ENCODE measurements around the gene KCNC1.

KCNC1 gene

GRCh38 chr11:17767301-17767885 is 32.8 kb downstream of the KCNC1 start:
- no peaks in the 10 kb centered on the region for H3K36me3 ChIP-seq (ENCODE audit: control insufficient read depth, insufficient read depth, low read length)
- no peak overlapping the region for H3K4me3 ChIP-seq (ENCODE audit: low read length)
- no peaks in the 10 kb centered on the region for H3K27me3 ChIP-seq (ENCODE audit: control insufficient read depth, insufficient read depth, low read length)
- no peaks in the 10 kb centered on the region for H3K9me3 ChIP-seq (ENCODE audit: control insufficient read depth, low read length)
- no peak overlapping the region for H3K9ac ChIP-seq (ENCODE audit: low read length)
- H3K4me1 ChIP-seq (ENCODE audit: control insufficient read depth, insufficient read depth, low read length) = peaks cover 15% of the 10 kb centered on the region

GRCh38 chr11:17767914-17768313 is 33.3 kb downstream of the KCNC1 start:
- peaks cover 15% of the 10 kb centered on the region for H3K4me1 ChIP-seq (ENCODE audit: control insufficient read depth, insufficient read depth, low read length)

GRCh38 chr11:17768547-17768946 is 34.0 kb downstream of the KCNC1 start:
- Histone ChIP-seq H3K4me3 (ENCODE audit: low read length) (no peak overlapping the region), H3K9ac (ENCODE audit: low read length) (no peak overlapping the region), H3K9me3 (ENCODE audit: control insufficient read depth, low read length) (no peaks in the 10 kb centered on the region), H3K36me3 (ENCODE audit: control insufficient read depth, insufficient read depth, low read length) (no peaks in the 10 kb centered on the region), H3K27me3 (ENCODE audit: control insufficient read depth, insufficient read depth, low read length) (no peaks in the 10 kb centered on the region), H3K4me1 (ENCODE audit: control insufficient read depth, insufficient read depth, low read length) (peaks cover 15% of the 10 kb centered on the region)

More at GRCh38 chr11:17767914-17768313, 33.3 kb downstream of the KCNC1 start:
- Histone ChIP-seq H3K4me3 (ENCODE audit: low read length) (no peak overlapping the region), H3K27me3 (ENCODE audit: control insufficient read depth, insufficient read depth, low read length) (no peaks in the 10 kb centered on the region), H3K9ac (ENCODE audit: low read length) (no peak overlapping the region), H3K9me3 (ENCODE audit: control insufficient read depth, low read length) (no peaks in the 10 kb centered on the region), H3K36me3 (ENCODE audit: control insufficient read depth, insufficient read depth, low read length) (no peaks in the 10 kb centered on the region)

GRCh38 chr11:17769218-17769617 is 34.6 kb downstream of the KCNC1 start:
- no peaks in the 10 kb centered on the region for H3K27me3 ChIP-seq (ENCODE audit: control insufficient read depth, insufficient read depth, low read length)
- H3K36me3 ChIP-seq (ENCODE audit: control insufficient read depth, insufficient read depth, low read length) = no peaks in the 10 kb centered on the region
- H3K9me3 ChIP-seq (ENCODE audit: control insufficient read depth, low read length) = no peaks in the 10 kb centered on the region
- H3K4me1 ChIP-seq (ENCODE audit: control insufficient read depth, insufficient read depth, low read length) = peaks cover 15% of the 10 kb centered on the region
- H3K4me3 ChIP-seq (ENCODE audit: low read length) = no peak overlapping the region
- no peak overlapping the region for H3K9ac ChIP-seq (ENCODE audit: low read length)

GRCh38 chr11:17770048-17770652 is 35.6 kb downstream of the KCNC1 start:
- Histone ChIP-seq H3K27me3 (ENCODE audit: control insufficient read depth, insufficient read depth, low read length) (no peaks in the 10 kb centered on the region), H3K4me3 (ENCODE audit: low read length) (no peak overlapping the region), H3K36me3 (ENCODE audit: control insufficient read depth, insufficient read depth, low read length) (no peaks in the 10 kb centered on the region), H3K9ac (ENCODE audit: low read length) (no peak overlapping the region), H3K4me1 (ENCODE audit: control insufficient read depth, insufficient read depth, low read length) (peaks cover 15% of the 10 kb centered on the region), H3K9me3 (ENCODE audit: control insufficient read depth, low read length) (no peaks in the 10 kb centered on the region)

GRCh38 chr11:17770917-17771316 is 36.3 kb downstream of the KCNC1 start:
- Histone ChIP-seq H3K4me3 (ENCODE audit: low read length) (no peak overlapping the region), H3K36me3 (ENCODE audit: control insufficient read depth, insufficient read depth, low read length) (no peaks in the 10 kb centered on the region), H3K9me3 (ENCODE audit: control insufficient read depth, low read length) (no peaks in the 10 kb centered on the region), H3K9ac (ENCODE audit: low read length) (no peak overlapping the region), H3K27me3 (ENCODE audit: control insufficient read depth, insufficient read depth, low read length) (no peaks in the 10 kb centered on the region), H3K4me1 (ENCODE audit: control insufficient read depth, insufficient read depth, low read length) (peaks cover 15% of the 10 kb centered on the region)

- H3K36me3 ChIP-seq (ENCODE audit: control insufficient read depth, insufficient read depth, low read length) = no peaks in the 10 kb centered on the region
- H3K27me3 ChIP-seq (ENCODE audit: control insufficient read depth, insufficient read depth, low read length) = no peaks in the 10 kb centered on the region
- no peak overlapping the region for H3K9ac ChIP-seq (ENCODE audit: low read length)
- no peak overlapping the region for H3K4me3 ChIP-seq (ENCODE audit: low read length)
- H3K4me1 ChIP-seq (ENCODE audit: control insufficient read depth, insufficient read depth, low read length) = peaks cover 15% of the 10 kb centered on the region
- no peaks in the 10 kb centered on the region for H3K9me3 ChIP-seq (ENCODE audit: control insufficient read depth, low read length)
Measured at GRCh38 chr11:17771415-17771814, 36.8 kb downstream of the KCNC1 start.

GRCh38 chr11:17771841-17772401 is 37.3 kb downstream of the KCNC1 start:
- no peaks in the 10 kb centered on the region for H3K9me3 ChIP-seq (ENCODE audit: control insufficient read depth, low read length)
- no peak overlapping the region for H3K4me3 ChIP-seq (ENCODE audit: low read length)
- H3K9ac ChIP-seq (ENCODE audit: low read length) = no peak overlapping the region
- H3K36me3 ChIP-seq (ENCODE audit: control insufficient read depth, insufficient read depth, low read length) = no peaks in the 10 kb centered on the region
- H3K27me3 ChIP-seq (ENCODE audit: control insufficient read depth, insufficient read depth, low read length) = no peaks in the 10 kb centered on the region
- peaks cover 15% of the 10 kb centered on the region for H3K4me1 ChIP-seq (ENCODE audit: control insufficient read depth, insufficient read depth, low read length)

GRCh38 chr11:17772704-17773600 is 38.4 kb downstream of the KCNC1 start:
- H3K4me3 ChIP-seq (ENCODE audit: low read length) = no peak overlapping the region

GRCh38 chr11:17773674-17774073 is 39.1 kb downstream of the KCNC1 start:
- Histone ChIP-seq H3K9ac (ENCODE audit: low read length) (no peak overlapping the region), H3K4me1 (ENCODE audit: control insufficient read depth, insufficient read depth, low read length) (peaks cover 15% of the 10 kb centered on the region), H3K27me3 (ENCODE audit: control insufficient read depth, insufficient read depth, low read length) (no peaks in the 10 kb centered on the region), H3K36me3 (ENCODE audit: control insufficient read depth, insufficient read depth, low read length) (no peaks in the 10 kb centered on the region), H3K4me3 (ENCODE audit: low read length) (no peak overlapping the region), H3K9me3 (ENCODE audit: control insufficient read depth, low read length) (no peaks in the 10 kb centered on the region)

More at GRCh38 chr11:17772704-17773600, 38.4 kb downstream of the KCNC1 start:
- no peaks in the 10 kb centered on the region for H3K9me3 ChIP-seq (ENCODE audit: control insufficient read depth, low read length)
- peaks cover 15% of the 10 kb centered on the region for H3K4me1 ChIP-seq (ENCODE audit: control insufficient read depth, insufficient read depth, low read length)
- H3K9ac ChIP-seq (ENCODE audit: low read length) = no peak overlapping the region
- H3K36me3 ChIP-seq (ENCODE audit: control insufficient read depth, insufficient read depth, low read length) = no peaks in the 10 kb centered on the region
- no peaks in the 10 kb centered on the region for H3K27me3 ChIP-seq (ENCODE audit: control insufficient read depth, insufficient read depth, low read length)

GRCh38 chr11:17774232-17775034 is 39.9 kb downstream of the KCNC1 start:
- H3K4me3 ChIP-seq (ENCODE audit: low read length) = no peak overlapping the region
- no peaks in the 10 kb centered on the region for H3K36me3 ChIP-seq (ENCODE audit: control insufficient read depth, insufficient read depth, low read length)
- no peaks in the 10 kb centered on the region for H3K9me3 ChIP-seq (ENCODE audit: control insufficient read depth, low read length)
- H3K4me1 ChIP-seq (ENCODE audit: control insufficient read depth, insufficient read depth, low read length) = peaks cover 15% of the 10 kb centered on the region
- H3K27me3 ChIP-seq (ENCODE audit: control insufficient read depth, insufficient read depth, low read length) = no peaks in the 10 kb centered on the region
- H3K9ac ChIP-seq (ENCODE audit: low read length) = no peak overlapping the region

Data from mucosa of stomach (tissue), 1 donor.